Osteocyte (in vitro differentiated cells): ENCODE measurements around the gene IFNA5. TPM values are rescaled to one million over a fixed set of nuclear protein-coding genes. Genes with fewer than 3 reads are reported as not detected.

ENCODE experiments used
- DNase-seq: peaks from one replicate; pipeline ENCODE4 v3.0.0; 2021; ENCODE audit warnings: mixed read lengths; ENCODE audit not compliant: unreplicated experiment; ENCODE audit errors: extremely low spot score
- H3K27ac Mint-ChIP-seq: one replicate; pipeline ENCODE4 v1.8.0; 2021; ENCODE audit warnings: mild to moderate bottlenecking, mixed read lengths; ENCODE audit not compliant: unreplicated experiment
- H3K27me3 Mint-ChIP-seq: one replicate; pipeline ENCODE4 v1.8.0; 2021; ENCODE audit warnings: mixed read lengths; ENCODE audit not compliant: unreplicated experiment
- H3K36me3 Mint-ChIP-seq: one replicate; pipeline ENCODE4 v1.8.0; 2021; ENCODE audit warnings: mixed read lengths; ENCODE audit not compliant: unreplicated experiment
- H3K4me1 Mint-ChIP-seq: one replicate; pipeline ENCODE4 v1.8.0; 2021; ENCODE audit warnings: mixed read lengths; ENCODE audit not compliant: unreplicated experiment
- H3K4me3 Mint-ChIP-seq: one replicate; pipeline ENCODE4 v1.8.0; 2021; ENCODE audit warnings: mild to moderate bottlenecking, moderate library complexity, mixed read lengths; ENCODE audit not compliant: unreplicated experiment
- H3K9me3 Mint-ChIP-seq: one replicate; pipeline ENCODE4 v1.8.0; 2021; ENCODE audit warnings: mixed read lengths; ENCODE audit not compliant: unreplicated experiment
- CTCF ChIP-seq: fragments of 200-600 bp; sonication (generic); IDR thresholded peaks from 2 replicates; pipeline ENCODE4 v1.5.0; 2021; ENCODE audit warnings: antibody characterized with exemption, mild to moderate bottlenecking, moderate library complexity
- total RNA-seq: library from RNA; stranded (reverse); gene quantifications from 2 replicates; pipeline ENCODE4 v1.2.1, GENCODE V29; 2021

Gene IFNA5
- total RNA-seq, 1 donor from 2014 or later = not detected

GRCh38 chr9:21265421-21266189, 39.5 kb downstream of the IFNA5 start:
- Mint-ChIP-seq H3K27me3 (peaks cover 41% of the 10 kb centered on the region), H3K4me1 (no peaks in the 10 kb centered on the region), H3K9me3 (no peaks in the 10 kb centered on the region), H3K27ac (no peak overlapping the region), H3K36me3 (no peaks in the 10 kb centered on the region), H3K4me3 (no peak overlapping the region)
- DNase-seq = no peak
- TF ChIP-seq CTCF = no peak

- no peak for TF ChIP-seq CTCF
- Mint-ChIP-seq H3K9me3 (no peaks in the 10 kb centered on the region), H3K4me3 (no peak overlapping the region), H3K36me3 (no peaks in the 10 kb centered on the region), H3K27ac (no peak overlapping the region), H3K27me3 (peaks cover 54% of the 10 kb centered on the region), H3K4me1 (peaks cover 4% of the 10 kb centered on the region)
- no peak for DNase-seq
Observed at GRCh38 chr9:21255538-21256212, 49.4 kb downstream of the IFNA5 start.

Other genes starting within 250 kb of the IFNA5 start
- not detected in 2 replicates for gene IFNB1, start 227.4 kb downstream of the IFNA5 start, total RNA-seq
- not detected in 2 replicates for gene IFNW1, start 163.5 kb downstream of the IFNA5 start, total RNA-seq
- not detected in 2 replicates for gene IFNA21, start 138.7 kb downstream of the IFNA5 start, total RNA-seq
- not detected in 2 replicates for gene IFNA4, start 117.7 kb downstream of the IFNA5 start, total RNA-seq
- not detected in 2 replicates for gene IFNA7, start 103.1 kb downstream of the IFNA5 start, total RNA-seq
- not detected in 2 replicates for gene IFNA10, start 98.2 kb downstream of the IFNA5 start, total RNA-seq
- gene IFNA16, start 88.0 kb downstream of the IFNA5 start, total RNA-seq = not detected in 2 replicates
- not detected in 2 replicates for gene IFNA17, start 77.1 kb downstream of the IFNA5 start, total RNA-seq
- not detected in 2 replicates for gene IFNA14, start 65.3 kb downstream of the IFNA5 start, total RNA-seq
- 33.6 and 35.2 TPM in 2 replicates for gene KLHL9, start 30.1 kb upstream of the IFNA5 start, total RNA-seq
- not detected in 2 replicates for gene IFNA6, start 45.6 kb upstream of the IFNA5 start, total RNA-seq
- gene IFNA13, start 62.7 kb upstream of the IFNA5 start, total RNA-seq = not detected in 2 replicates
- not detected in 2 replicates for gene IFNA2, start 80.1 kb upstream of the IFNA5 start, total RNA-seq
- not detected in 2 replicates for gene IFNA8, start 103.8 kb upstream of the IFNA5 start, total RNA-seq
- not detected in 2 replicates for gene IFNA1, start 135.1 kb upstream of the IFNA5 start, total RNA-seq
- not detected in 2 replicates for gene IFNE, start 177.0 kb upstream of the IFNA5 start, total RNA-seq